K562 (cell line): Measurements from ENCODE around the gene TBC1D20. TPM values are rescaled to one million over a fixed set of nuclear protein-coding genes. Genes with fewer than 3 reads are reported as not detected.

ENCODE experiments used
- COPS2 ChIP-seq: fragments of 450-650 bp; conservative IDR thresholded peaks from 2 replicates; pipeline ENCODE4 v1.6.1; 2016; ENCODE audit warnings: mild to moderate bottlenecking, moderate library complexity
- DPF2 ChIP-seq: fragments of 450-650 bp; IDR thresholded peaks from 2 replicates; pipeline ENCODE4 v1.6.1; 2016
- ELF2 ChIP-seq: fragments of 250-450 bp; sonication (Bioruptor Pico); IDR thresholded peaks from 2 replicates; pipeline ENCODE4 v1.5.0; 2021; ENCODE audit warnings: mild to moderate bottlenecking
- FOXM1 ChIP-seq, 2 experiments: fragments of 450-650 bp in 1 of 2; sonication (generic) in 1 of 2; formaldehyde crosslinking in 1 of 2; IDR thresholded peaks; 2 replicates each; pipeline versions ENCODE4 v1.6.1 to v1.9.0; 2017 to 2022; ENCODE audit warnings: low read depth in 2 of 2, mild to moderate bottlenecking in 2 of 2, missing genetic modification reagents in 1 of 2, moderate library complexity in 1 of 2
- FUS ChIP-seq: fragments of 200-400 bp; formaldehyde crosslinking; optimal IDR thresholded peaks from 2 replicates; pipeline ENCODE3; 2017; ENCODE audit warnings: low read depth, low read length
- GABPB1 ChIP-seq: sonication (generic); formaldehyde crosslinking; IDR thresholded peaks from 2 replicates; pipeline ENCODE4 v1.8.0; 2022; ENCODE audit warnings: mild to moderate bottlenecking, missing genetic modification reagents
- GATAD2A ChIP-seq: fragments of 450-650 bp; IDR thresholded peaks from 2 replicates; pipeline ENCODE4 v1.6.1; 2017
- HDAC1 ChIP-seq, 2 experiments: fragments of 450-650 bp; IDR thresholded peaks; 2 replicates each; pipeline ENCODE4 v1.6.1; 2016 to 2017; ENCODE audit warnings: inconsistent platforms in 1 of 2, mild to moderate bottlenecking in 1 of 2, moderate library complexity in 1 of 2
- ILF3 ChIP-seq: fragments of 450-650 bp; IDR thresholded peaks from 2 replicates; pipeline ENCODE4 v1.6.1; 2018; ENCODE audit warnings: antibody characterized with exemption, mild to moderate bottlenecking, moderate library complexity, borderline replicate concordance
- JUND ChIP-seq, 2 experiments: IDR thresholded peaks; 2 replicates in 1 of 2; 3 replicates in 1 of 2; pipeline ENCODE4 v1.6.1; 2011; ENCODE audit warnings: borderline replicate concordance in 2 of 2, low read depth in 2 of 2, low read length in 2 of 2, improper control_type of control experiment in 1 of 2, missing biosample characterization in 1 of 2, missing genetic modification characterization in 1 of 2, missing genetic modification reagents in 1 of 2
- MTA1 ChIP-seq: fragments of 450-650 bp; IDR thresholded peaks from 2 replicates; pipeline ENCODE4 v1.6.1; 2017; ENCODE audit warnings: borderline replicate concordance
- NEUROD1 ChIP-seq: fragments of 150-350 bp; IDR thresholded peaks from 2 replicates; pipeline ENCODE4 v1.6.1; 2014; ENCODE audit warnings: borderline replicate concordance, low read length, low read depth; ENCODE audit not compliant: partially characterized antibody
- SETDB1 ChIP-seq: IDR thresholded peaks from one replicate; pipeline ENCODE4 v1.6.1; 2012; ENCODE audit warnings: low read length, control low read depth, inconsistent platforms
- SIN3A ChIP-seq, 2 experiments: fragments of 150-350 bp in 1 of 2; IDR thresholded peaks; 2 replicates each; pipeline ENCODE4 v1.6.1; 2011 to 2016; ENCODE audit warnings: borderline replicate concordance in 2 of 2, low read depth in 2 of 2, low read length in 2 of 2, mild to moderate bottlenecking in 2 of 2, moderate library complexity in 2 of 2; ENCODE audit not compliant: control insufficient read depth in 1 of 2
- SRSF3 ChIP-seq: fragments of 200-400 bp; formaldehyde crosslinking; IDR thresholded peaks from 2 replicates; pipeline ENCODE4 v1.6.1; 2016; ENCODE audit warnings: mild to moderate bottlenecking, low read length, moderate library complexity; ENCODE audit not compliant: insufficient read depth
- STAT6 ChIP-seq: sonication (generic); formaldehyde crosslinking; IDR thresholded peaks from 2 replicates; pipeline ENCODE4 v1.8.1; 2023; ENCODE audit warnings: mild to moderate bottlenecking, missing genetic modification reagents
- TRIM24 ChIP-seq, 2 experiments: fragments of 450-650 bp; IDR thresholded peaks; 2 replicates each; pipeline ENCODE4 v1.6.1; 2016
- ZNF551 ChIP-seq: fragments of 250-450 bp; sonication (Bioruptor Pico); IDR thresholded peaks from 2 replicates; pipeline ENCODE4 v1.5.0; 2021; ENCODE audit warnings: mild to moderate bottlenecking, moderate library complexity
- polyA plus RNA-seq, 8 experiments: library from polyadenylated mRNA; depleted of rRNA in 4 of 8; stranded (reverse) in 5 of 8; unstranded in 3 of 8; fragments of >200 nt; fragmentation: Nextera tagmentation in 2 of 8; fragmentation: Illumina TruSeq in 1 of 8; extraction: Ambion mirVana in 2 of 8; extraction: Trizol in 1 of 8; gene quantifications; 2 replicates each; pipeline versions ENCODE4 v1.2.1 to v1.2.3, GENCODE V29; 2011 to 2014; ENCODE audit warnings: inconsistent platforms in 1 of 8, missing spikeins in 1 of 8
- total RNA-seq, 7 experiments: library from RNA; depleted of rRNA in 6 of 7; stranded (reverse); fragments of >200 nt in 6 of 7; fragmentation: Illumina TruSeq in 2 of 7; extraction: Trizol in 2 of 7; gene quantifications; 2 replicates each; pipeline versions ENCODE4 v1.2.1 to v1.2.3, GENCODE V29; 2011 to 2021; ENCODE audit warnings: low replicate concordance in 1 of 7
- TF ChIP-seq, protein P1 (sequence below): IDR thresholded peaks from 2 replicates; pipeline ENCODE4 v1.6.1; 2016; ENCODE audit warnings: missing genetic modification characterization, missing compliant biosample characterization
- TF ChIP-seq, protein P2 (sequence below), 2 experiments: IDR thresholded peaks; 2 replicates each; pipeline ENCODE4 v1.6.1; 2012; ENCODE audit warnings: improper control_type of control experiment in 2 of 2, low read depth in 2 of 2, low read length in 2 of 2, borderline replicate concordance in 1 of 2

Gene TBC1D20
- total and polyA plus RNA-seq, 9 of the 15 experiments (the other 6 are each of a cell fraction or from before 2014, with no cell fraction given): 7.0 to 25.3 (median 15.1) TPM

DNA sequence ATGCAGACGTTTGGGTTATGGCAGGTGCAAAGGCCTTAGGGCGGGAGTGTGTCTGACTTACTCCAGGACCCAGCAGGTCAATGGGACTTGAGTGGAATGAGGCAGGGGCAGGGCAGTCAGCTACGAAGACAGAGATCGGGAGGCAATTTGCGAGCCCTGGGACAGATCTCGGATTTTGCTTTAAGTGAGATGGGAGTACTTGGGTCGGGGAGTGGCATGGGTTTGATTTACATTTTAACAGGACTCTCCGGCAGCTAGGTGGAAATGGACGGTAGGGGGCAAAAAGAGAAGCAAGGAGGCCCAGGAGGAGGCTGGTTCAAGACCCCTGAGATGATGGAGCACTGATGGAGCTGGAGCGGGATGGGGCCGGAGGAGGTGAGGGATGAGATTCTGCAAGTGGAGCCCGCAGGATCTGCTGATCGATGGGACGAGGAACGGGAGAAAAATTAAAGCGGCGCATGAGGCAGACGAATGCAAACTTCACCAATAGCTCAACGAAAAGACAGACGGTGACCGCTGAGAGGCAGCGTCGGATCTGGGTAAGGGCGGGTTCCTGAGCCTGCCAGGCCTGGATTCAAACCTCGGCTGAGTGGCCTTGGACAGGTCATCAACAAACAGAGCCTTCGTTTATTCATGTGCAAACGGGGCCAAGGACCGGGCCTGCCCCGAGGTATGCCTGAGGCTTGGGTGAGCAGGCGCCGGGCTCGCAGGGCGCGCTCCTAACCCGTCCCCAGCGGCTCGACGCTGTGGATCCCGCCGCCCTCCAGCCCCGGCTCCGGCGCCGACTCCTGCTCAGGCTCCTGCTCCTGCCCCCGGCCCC, 55.0 kb downstream of the TBC1D20 start (continued):
- TF ChIP-seq FOXM1 (IDR thresholded peaks at IDR 0.05; ENCODE audit: low read depth) (no peak), FOXM1 (CRISPR knock-in tag; IDR thresholded peaks at IDR 0.05; ENCODE audit: low read depth) (no peak), GATAD2A (0 out of 2 replicates have a peak, but pooled peaks have one; percentile 19), ZNF551 (CRISPR knock-in tag) (no peak), COPS2 (no peak), HDAC1 (IDR thresholded peaks at IDR 0.05) (peak in 1 of 2 experiments; percentile 31; a peak in 1 of 4 replicates), ILF3 (no peak), JUND (IDR thresholded peaks at IDR 0.05; ENCODE audit: borderline replicate concordance, low read depth, low read length) (no peak), JUND (tag; IDR thresholded peaks at IDR 0.05; ENCODE audit: borderline replicate concordance, low read depth, low read length) (0 out of 3 replicates have a peak, but pooled peaks have one; percentile 32), NEUROD1 (no peak), GABPB1 (CRISPR knock-in tag) (no peak), FUS (no peak), STAT6 (no peak), TRIM24 (IDR thresholded peaks at IDR 0.05) (no peak), MTA1 (no peak), SIN3A (IDR thresholded peaks at IDR 0.05; ENCODE audit: borderline replicate concordance in 2 of 2, control insufficient read depth in 1 of 2, low read depth in 2 of 2, low read length in 2 of 2) (no peak), DPF2 (0 out of 2 replicates have a peak, but pooled peaks have one; percentile 38), ELF2 (CRISPR knock-in tag) (no peak), SETDB1 (no peak), SRSF3 (no peak)
- TF ChIP-seq, protein P1, sequence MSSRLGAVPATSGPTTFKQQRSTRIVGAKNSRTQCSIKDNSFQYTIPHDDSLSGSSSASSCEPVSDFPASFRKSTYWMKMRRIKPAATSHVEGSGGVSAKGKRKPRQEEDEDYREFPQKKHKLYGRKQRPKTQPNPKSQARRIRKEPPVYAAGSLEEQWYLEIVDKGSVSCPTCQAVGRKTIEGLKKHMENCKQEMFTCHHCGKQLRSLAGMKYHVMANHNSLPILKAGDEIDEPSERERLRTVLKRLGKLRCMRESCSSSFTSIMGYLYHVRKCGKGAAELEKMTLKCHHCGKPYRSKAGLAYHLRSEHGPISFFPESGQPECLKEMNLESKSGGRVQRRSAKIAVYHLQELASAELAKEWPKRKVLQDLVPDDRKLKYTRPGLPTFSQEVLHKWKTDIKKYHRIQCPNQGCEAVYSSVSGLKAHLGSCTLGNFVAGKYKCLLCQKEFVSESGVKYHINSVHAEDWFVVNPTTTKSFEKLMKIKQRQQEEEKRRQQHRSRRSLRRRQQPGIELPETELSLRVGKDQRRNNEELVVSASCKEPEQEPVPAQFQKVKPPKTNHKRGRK (tag): 0 out of 2 replicates have a peak, but pooled peaks have one; percentile 36
- TF ChIP-seq, protein P2, sequence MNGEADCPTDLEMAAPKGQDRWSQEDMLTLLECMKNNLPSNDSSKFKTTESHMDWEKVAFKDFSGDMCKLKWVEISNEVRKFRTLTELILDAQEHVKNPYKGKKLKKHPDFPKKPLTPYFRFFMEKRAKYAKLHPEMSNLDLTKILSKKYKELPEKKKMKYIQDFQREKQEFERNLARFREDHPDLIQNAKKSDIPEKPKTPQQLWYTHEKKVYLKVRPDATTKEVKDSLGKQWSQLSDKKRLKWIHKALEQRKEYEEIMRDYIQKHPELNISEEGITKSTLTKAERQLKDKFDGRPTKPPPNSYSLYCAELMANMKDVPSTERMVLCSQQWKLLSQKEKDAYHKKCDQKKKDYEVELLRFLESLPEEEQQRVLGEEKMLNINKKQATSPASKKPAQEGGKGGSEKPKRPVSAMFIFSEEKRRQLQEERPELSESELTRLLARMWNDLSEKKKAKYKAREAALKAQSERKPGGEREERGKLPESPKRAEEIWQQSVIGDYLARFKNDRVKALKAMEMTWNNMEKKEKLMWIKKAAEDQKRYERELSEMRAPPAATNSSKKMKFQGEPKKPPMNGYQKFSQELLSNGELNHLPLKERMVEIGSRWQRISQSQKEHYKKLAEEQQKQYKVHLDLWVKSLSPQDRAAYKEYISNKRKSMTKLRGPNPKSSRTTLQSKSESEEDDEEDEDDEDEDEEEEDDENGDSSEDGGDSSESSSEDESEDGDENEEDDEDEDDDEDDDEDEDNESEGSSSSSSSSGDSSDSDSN (IDR thresholded peaks at IDR 0.05; ENCODE audit: borderline replicate concordance in 1 of 2, low read depth in 2 of 2, low read length in 2 of 2): peak; percentile 64 to 67; a peak in 1 of 4 replicates
